IMR-90 (cell line): ENCODE data around the gene COL4A1.

ENCODE experiments used
- BHLHE40 ChIP-seq: fragments of 150-350 bp; IDR thresholded peaks from 2 replicates; pipeline ENCODE4 v1.6.1; 2016; ENCODE audit warnings: mild to moderate bottlenecking, low read depth, low read length
- CEBPB ChIP-seq: IDR thresholded peaks from 2 replicates; pipeline ENCODE4 v1.6.1; 2012; ENCODE audit warnings: low read depth, low read length, improper control_type of control experiment
- CHD1 ChIP-seq: IDR thresholded peaks from 2 replicates; pipeline ENCODE4 v1.6.1; 2012; ENCODE audit warnings: low read depth, low read length, improper control_type of control experiment
- CTCF ChIP-seq: conservative IDR thresholded peaks from 2 replicates; pipeline ENCODE4 v1.5.1; 2012; ENCODE audit warnings: mild to moderate bottlenecking, low read depth, low read length, improper control_type of control experiment
- MXI1 ChIP-seq: IDR thresholded peaks from 2 replicates; pipeline ENCODE4 v1.6.1; 2012; ENCODE audit warnings: low read depth, mild to moderate bottlenecking, low read length, moderate library complexity, borderline replicate concordance
- POLR2A ChIP-seq: IDR thresholded peaks from 2 replicates; pipeline ENCODE4 v1.6.1; 2012; ENCODE audit warnings: mild to moderate bottlenecking, low read depth, low read length
- RCOR1 ChIP-seq: IDR thresholded peaks from 2 replicates; pipeline ENCODE4 v1.6.1; 2012; ENCODE audit warnings: mild to moderate bottlenecking, low read length, improper control_type of control experiment; ENCODE audit not compliant: insufficient replicate concordance
- RFX5 ChIP-seq: IDR thresholded peaks from 2 replicates; pipeline ENCODE4 v1.8.0; 2012; ENCODE audit warnings: low read depth, mild to moderate bottlenecking, low read length, moderate library complexity

- TF ChIP-seq BHLHE40 = no peak
- no peak for TF ChIP-seq CTCF
- TF ChIP-seq POLR2A = no peak
- no peak for TF ChIP-seq CHD1
- TF ChIP-seq MXI1 = no peak
- no peak for TF ChIP-seq CEBPB
- TF ChIP-seq RCOR1 = no peak
- TF ChIP-seq RFX5 = no peak
Measured at GRCh38 chr13:110329258-110329657, 22.3 kb upstream of the COL4A1 start.
